Right ventricle myocardium inferior (tissue), 1 donor: ENCODE results near the gene SEC14L3. TPM values are rescaled to one million over a fixed set of nuclear protein-coding genes. Genes with fewer than 3 reads are reported as not detected.
A peak's percentile ranks its signal among the peaks of the same experiment; 100 is the strongest.
"Not testable (repeated sequence)": the region's sequence is repeated elsewhere in the genome, so short reads cannot be mapped to it uniquely, and the experiment has no call there.

Source experiments
- ATAC-seq: fragments of 200-7000 bp; cut with Tn5 transposase; one replicate; pipeline ENCODE4 v1.9.1; 2020; ENCODE audit warnings: mild to moderate bottlenecking, moderate library complexity
- DNase-seq: peaks from one replicate; pipeline ENCODE4 v3.0.0; 2021; ENCODE audit errors: missing footprints
- intact Hi-C: fragments of 100-400 bp; cut with DNase I; formaldehyde crosslinking; loops from one replicate; pipeline ENCODE4 v1.11.0; 2022
- total RNA-seq: library from RNA; stranded (reverse); fragmentation: NEBNext Ultra II Directional; extraction: Animal tissue kit (Norgen Biotek cat#: 25700); gene quantifications from one replicate; pipeline ENCODE4 v1.2.1, GENCODE V29; 2021
- donor health status: DM: no; HTN: yes; CAD: no; lungs with severe emphysema.

Gene SEC14L3
- total RNA-seq, 1 donor from 2014 or later = not detected

DNA sequence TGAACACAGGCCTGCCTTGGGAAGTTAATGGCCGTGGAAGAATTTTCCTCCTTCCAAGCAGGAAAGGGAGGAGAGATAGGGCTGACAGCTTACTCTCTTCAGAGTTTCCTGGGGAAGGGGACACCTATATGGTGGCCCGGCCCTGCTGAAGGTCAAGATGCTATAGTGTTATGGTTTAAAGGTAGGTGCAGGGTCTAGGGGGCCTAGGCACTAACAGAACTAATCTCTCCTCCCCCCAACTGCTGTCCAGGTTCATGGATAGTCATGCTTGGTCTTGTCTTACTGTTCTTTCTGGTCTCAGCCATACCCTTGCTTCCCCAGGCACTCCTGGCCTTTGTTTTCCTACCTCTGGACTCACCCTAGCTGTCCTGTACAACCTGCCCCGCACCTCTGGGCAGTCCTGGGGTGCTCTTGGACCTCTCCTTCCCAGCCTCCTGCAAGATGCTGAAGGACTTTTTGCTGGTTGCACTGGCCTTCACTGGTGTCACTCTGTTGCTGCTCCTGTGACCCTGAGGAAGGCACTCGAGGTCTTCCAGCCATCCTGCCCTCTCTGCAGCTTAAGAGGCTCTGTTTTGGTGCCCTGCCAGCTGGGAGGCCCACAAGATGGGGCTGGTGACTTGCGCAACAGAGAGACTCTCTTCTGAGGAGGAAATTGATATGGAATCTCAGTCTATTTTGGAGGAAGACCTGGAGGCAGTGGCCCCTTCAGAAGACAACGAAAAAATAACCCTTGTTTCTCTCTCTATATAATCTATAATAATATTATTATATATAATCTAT, 17.9 kb downstream of the SEC14L3 start:
- DNase-seq (peak; percentile 22), ATAC-seq (no peak)
- intact Hi-C loops = no loop called here

DNA sequence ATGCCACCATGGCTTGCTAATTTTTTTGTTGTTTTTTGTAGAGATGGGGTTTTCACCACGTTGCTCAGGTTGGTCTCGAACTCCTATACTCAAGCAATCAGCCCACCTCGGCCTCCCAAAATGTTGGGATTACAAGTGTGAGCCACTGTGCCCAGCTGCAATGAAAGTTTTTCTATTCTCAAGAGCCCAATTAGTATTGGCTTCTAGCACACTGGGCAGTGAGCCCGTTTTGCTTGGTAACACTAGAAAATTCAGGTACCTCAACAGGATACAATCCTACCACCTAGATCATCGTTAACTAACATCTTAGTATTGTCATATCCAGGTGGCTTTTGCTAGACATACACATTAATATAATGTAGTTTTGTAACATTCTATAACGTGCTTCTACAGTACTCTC, 19.0 kb downstream of the SEC14L3 start:
- intact Hi-C loops = no loop called here
- ATAC-seq = no peak

DNA sequence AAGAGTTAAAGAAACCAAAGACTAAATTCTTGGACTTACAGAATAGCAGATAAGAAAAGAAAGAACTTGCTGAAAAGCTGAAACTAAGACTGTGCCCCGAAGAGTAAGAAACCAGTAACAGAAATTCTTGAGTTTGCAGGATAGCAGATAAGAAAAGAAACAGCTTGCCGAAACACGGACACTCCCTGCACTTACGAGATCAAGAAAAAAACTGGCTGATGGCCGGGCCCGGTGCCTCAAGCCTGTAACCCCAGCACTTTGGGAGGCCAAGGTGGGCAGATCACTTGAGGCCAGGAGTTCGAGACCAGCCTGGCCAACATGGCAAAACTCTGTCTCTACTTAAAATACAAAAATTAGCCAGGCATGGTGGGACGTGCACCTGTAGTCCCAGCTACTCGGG, 20.3 kb downstream of the SEC14L3 start:
- ATAC-seq, intact Hi-C loops: not testable (repeated sequence)
- DNase-seq = peak; percentile 21

More for the DNA sequence above, 19.0 kb downstream of the SEC14L3 start:
- no peak for DNase-seq

DNA sequence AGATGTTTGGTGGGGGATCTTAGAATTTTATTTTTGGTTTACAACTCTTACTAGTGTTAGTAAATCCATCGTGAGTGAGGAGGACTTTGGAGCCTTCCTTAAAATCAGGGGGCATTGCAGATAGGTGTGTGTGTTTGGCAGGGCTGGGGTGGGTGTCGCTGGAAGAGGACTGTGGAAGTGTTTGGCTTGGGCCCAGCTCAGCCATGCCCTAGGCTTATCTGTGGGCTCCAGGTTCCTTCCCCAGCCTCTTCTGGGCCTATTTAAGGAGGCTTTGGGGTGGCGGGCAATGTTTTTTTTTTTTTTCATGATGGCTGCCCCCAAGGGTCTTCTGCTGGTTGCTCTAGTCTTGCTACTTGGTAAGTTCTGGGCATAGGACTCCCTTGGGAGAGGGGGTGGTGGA, 24.2 kb downstream of the SEC14L3 start:
- no peak for ATAC-seq
- peak; percentile 5 for DNase-seq
- intact Hi-C loops = no loop called here

DNA sequence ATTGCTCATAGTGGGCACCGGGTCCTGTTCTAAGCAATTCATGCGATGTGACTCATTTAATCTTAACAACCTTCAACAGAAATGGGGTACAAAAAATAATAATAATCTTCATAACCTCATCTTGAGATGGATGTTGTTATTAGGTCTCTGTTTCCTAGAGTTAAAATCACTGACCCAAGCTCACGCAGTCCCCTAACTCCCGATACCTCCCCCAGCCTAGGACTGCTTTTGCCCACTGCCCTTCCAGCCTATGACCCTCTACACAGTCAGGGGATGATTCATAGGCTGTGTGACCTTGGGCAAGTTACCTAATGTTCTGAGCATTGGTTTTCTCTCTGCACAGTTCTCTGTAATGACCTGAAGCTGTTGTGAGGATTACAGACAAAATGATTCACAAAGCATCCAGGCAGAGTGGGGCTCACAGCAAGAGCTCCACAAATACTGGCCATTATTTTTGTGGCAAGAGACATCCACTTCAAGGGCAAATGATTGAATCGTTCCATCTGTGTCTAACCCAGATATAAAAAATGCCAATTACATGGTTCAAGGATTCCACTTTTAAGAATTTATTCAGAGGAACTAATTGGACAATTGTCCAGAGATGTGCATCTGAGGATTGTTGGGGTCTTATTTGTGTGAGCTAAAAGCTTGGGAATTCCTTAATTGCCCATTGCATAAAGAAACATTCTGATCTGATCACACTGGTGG, 26.2 kb downstream of the SEC14L3 start:
- intact Hi-C loops = no loop called here
- no peak for ATAC-seq
- DNase-seq = peak; percentile 7

- no peak for ATAC-seq
- DNase-seq = peak; percentile 47
- intact Hi-C loops = loop anchor here (5.0 kb wide), 1 partner anchor 37 kb away; no protein-coding TSS in a partner anchor
These were observed 27.0 kb downstream of the SEC14L3 start for GRCh38 chr22:30444632-30445437.

DNA sequence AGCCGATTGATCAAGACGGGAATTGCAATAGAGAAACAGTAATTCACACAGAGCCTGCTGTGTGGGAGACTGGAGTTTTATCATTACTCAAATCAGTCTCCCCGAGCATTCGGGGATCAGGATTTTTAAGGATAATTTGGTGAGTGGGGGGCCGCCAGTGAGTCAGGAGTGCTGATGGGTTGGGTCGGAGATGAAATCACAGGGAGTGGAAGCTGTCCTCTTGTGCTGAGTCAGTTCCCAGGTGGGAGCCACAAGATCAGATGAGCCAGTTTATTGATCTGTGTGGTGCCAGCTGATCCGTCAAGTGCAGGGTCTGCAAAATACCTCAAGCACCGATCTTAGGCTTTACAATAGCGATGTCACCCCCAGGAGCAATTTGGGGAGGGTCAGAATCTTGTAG, 30.7 kb downstream of the SEC14L3 start:
- intact Hi-C loops = loop anchor here (5.0 kb wide), 1 partner anchor 41 kb away; no protein-coding TSS in a partner anchor
- ATAC-seq (no peak), DNase-seq (peak; percentile 11)

DNA sequence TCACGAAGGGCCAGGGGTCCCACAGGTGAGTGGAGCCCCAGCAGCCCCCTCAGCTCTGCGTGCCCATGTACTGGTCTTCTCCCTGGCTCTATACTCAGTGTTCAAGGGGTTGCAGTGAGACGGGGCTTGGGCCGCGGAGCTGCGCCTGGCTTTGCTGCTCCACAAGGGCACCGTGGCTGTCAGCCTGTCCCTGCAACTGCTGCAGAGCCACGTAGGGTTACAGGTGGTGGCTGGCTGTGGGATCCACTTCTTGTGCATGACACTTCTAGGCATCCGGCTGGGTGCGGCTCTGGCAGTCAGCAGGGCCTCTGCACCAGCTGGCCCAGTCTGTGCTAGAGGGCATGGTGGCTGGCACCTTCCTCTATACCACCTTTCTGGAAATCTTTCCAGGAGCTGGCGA, 32.0 kb downstream of the SEC14L3 start:
- ATAC-seq = no peak
- peak; percentile 39 for DNase-seq
- intact Hi-C loops = loop anchor here (5.0 kb wide), 1 partner anchor 42 kb away; no protein-coding TSS in a partner anchor

DNA sequence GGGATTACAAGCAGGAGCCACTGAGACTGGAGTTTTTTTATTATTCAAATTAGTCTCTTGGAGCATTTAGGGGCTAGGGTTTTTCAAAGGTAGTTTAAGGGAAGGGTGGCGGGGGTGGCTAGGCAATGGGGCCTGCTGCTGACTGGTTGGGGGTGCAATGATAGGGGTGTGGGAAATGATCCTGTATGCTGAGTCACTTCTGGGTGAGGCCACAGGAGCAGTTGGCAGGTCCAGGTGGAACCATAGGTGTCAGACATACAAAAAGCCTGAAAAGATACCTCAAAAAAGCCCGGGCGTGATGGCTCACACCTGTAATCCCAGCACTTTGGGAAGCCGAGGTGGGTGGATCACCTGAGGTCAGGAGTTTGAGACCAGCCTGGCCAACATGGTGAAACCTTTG, 32.6 kb downstream of the SEC14L3 start:
- DNase-seq (peak; percentile 9), ATAC-seq (no peak)
- intact Hi-C loops = no loop called here

DNA sequence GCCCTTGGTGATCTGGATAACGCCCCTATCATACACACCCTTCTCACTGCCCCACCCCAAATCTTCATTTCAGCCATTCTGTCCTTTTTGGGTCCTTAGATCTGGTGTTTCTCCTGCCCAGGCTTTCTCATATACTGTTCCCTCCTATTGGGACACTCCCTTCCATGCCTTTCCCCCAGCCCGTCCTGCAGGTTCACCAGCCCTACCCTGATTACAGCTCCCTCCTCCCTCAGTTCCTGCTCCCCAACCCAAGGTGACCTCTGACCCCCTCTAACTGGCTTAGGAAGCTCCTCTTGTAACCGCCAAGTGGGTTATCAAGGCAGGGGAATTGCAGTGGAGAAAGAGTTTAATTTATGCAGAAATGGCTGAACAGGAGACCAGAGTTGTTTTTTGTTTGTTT, 33.3 kb downstream of the SEC14L3 start:
- ATAC-seq (no peak), DNase-seq (no peak)
- intact Hi-C loops = no loop called here

DNA sequence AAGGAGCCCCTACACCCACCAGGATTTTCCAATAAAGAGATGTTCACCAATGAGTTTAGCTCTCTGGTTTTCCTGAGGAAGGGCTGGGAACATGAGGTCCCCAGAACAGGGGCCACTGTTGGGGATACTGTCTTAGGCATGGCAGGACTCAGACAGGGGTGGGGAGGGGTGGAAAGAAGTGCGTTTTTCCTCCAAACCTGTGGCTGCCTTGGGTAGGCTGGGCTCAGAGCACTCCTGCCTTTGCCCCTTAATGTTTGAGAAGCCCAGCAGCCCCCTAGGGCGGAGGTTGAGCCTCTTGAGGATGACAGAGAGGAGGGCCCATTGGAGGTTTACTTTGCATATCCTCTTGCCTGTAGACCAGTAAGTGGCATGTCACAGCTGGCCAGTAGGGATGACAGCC, 35.6 kb downstream of the SEC14L3 start:
- DNase-seq = peak; percentile 9
- no peak for ATAC-seq
- intact Hi-C loops = no loop called here

GRCh38 chr22:30435674-30436126, 36.1 kb downstream of the SEC14L3 start:
- DNase-seq = peak; percentile 70
- ATAC-seq = no peak
- intact Hi-C loops = no loop called here

DNA sequence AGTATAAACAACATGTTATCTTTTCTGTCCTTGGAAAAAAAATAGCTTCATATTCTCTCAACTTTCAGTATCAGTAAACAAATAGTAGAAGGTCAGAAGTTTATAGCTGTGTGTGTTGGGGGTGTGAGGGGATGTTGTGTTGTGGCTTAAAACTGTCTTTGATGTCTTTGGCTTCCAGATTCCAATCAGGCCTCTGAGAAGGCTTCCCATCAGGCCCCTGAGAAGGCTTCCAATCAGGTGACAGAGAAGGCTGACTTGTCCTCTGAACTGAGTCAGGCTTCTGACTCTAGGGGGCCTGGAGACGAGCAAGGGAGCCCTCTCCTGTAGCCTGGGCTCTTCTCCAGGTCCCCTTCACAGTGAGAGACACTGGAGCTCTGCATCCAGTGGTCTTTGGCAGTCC, 37.0 kb downstream of the SEC14L3 start:
- peak; percentile 5 for DNase-seq
- intact Hi-C loops = no loop called here
- ATAC-seq = no peak

DNA sequence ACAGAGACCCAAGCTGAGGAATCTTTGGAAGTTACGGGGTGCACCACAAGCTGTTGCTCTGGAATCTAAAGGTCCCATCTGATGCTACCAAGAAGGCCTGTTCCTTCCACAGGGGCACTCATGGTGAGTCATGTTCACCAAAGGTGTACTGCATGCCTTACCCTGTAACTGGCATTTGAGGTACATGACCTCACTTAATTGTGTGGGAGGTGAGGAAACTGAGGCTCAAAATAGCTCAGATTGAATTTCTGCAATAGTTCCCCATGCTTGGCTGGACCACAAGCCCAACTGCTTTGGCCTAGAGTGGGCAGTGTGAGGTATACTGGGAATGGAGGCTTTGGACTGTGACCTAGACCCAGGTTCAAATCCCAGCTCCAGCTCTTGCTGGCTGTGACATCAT, 38.0 kb downstream of the SEC14L3 start:
- no peak for DNase-seq
- ATAC-seq = no peak
- intact Hi-C loops = no loop called here

GRCh38 chr22:30433227-30433626, 38.6 kb downstream of the SEC14L3 start:
- ATAC-seq (no peak), DNase-seq (no peak)
- intact Hi-C loops = no loop called here

GRCh38 chr22:30432520-30432919, 39.3 kb downstream of the SEC14L3 start:
- DNase-seq (peak; percentile 9), ATAC-seq (no peak)
- intact Hi-C loops = no loop called here

- no peak for DNase-seq
- intact Hi-C loops = no loop called here
- no peak for ATAC-seq
These were observed 39.7 kb downstream of the SEC14L3 start for GRCh38 chr22:30432096-30432495.

DNA sequence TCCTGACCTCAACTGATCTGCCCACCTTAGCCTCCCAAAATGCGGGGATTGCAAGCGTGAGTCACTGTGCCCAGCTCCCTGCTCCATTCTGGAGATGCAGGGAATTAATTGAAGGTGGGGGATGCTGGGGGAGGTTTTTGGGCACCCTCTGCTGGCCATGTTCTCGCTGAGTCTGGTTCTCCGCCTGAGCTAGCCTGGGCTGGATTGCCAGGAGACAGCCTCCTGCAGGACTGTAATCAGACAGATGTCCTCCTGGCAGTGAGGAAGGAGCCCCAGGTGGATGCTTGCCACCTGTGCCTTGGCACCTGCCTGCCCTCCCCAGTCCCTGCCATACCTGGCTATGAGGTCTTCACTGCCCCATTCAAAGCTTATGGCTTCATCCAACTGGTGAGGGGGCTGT, 40.9 kb downstream of the SEC14L3 start:
- DNase-seq (peak; percentile 32), ATAC-seq (no peak)
- intact Hi-C loops = no loop called here

GRCh38 chr22:30429887-30430286, 41.9 kb downstream of the SEC14L3 start:
- intact Hi-C loops = no loop called here
- ATAC-seq (no peak), DNase-seq (peak; percentile 3)
